Measurements from ENCODE around the gene TMEM129.

TMEM129 gene

DNA sequence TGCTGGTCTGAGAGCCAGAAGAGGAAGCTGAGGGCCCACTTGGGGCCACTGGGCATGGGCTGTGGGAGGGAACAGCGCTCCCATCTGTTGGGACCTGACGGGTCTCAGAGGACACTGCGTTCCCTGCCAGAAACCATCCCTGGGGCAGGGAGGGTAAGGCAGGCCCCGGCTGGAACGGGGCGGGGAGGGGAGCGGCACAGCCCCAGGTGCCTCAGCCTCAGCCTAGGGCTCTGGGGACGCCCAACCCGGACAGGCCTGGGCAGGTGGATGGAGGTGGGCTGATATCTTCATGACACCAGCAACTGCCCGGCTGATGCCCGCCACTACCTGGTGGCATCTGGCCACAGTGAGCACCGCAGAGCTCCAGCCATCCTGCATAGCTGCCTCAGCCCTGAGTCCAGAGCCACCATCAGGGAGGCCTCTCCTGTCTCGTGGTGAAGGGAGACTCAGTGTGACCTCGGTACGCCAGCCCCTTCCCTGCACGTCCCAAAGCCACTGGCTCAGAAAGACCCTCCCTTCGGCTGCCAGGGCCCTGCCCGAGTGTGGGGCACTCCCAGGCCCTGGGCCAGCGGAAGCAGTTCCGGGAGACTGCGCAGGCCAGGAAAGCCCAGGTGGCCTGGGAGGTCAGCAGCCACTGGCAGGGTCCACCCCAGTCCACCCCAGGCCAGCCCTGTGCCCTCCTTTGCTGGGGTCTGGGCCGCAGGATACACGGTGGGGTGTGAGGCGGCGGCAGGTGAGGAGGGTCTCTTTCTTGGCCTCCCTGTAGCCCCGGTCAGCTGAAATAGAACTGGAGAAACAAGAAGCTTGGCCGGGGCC, 37.4 kb upstream of the TMEM129 start:
- DNase-seq (ENCODE audit: low read depth, low spot score): no peak

- no peak for DNase-seq (ENCODE audit: low read depth, low spot score)
Measured at GRCh38 chr4:1757836-1758235, 36.7 kb upstream of the TMEM129 start.

GRCh38 chr4:1756893-1757779, 36.0 kb upstream of the TMEM129 start:
- no peak for DNase-seq (ENCODE audit: low read depth, low spot score)

GRCh38 chr4:1756079-1756478, 35.0 kb upstream of the TMEM129 start:
- no peak for DNase-seq (ENCODE audit: low read depth, low spot score)

DNA sequence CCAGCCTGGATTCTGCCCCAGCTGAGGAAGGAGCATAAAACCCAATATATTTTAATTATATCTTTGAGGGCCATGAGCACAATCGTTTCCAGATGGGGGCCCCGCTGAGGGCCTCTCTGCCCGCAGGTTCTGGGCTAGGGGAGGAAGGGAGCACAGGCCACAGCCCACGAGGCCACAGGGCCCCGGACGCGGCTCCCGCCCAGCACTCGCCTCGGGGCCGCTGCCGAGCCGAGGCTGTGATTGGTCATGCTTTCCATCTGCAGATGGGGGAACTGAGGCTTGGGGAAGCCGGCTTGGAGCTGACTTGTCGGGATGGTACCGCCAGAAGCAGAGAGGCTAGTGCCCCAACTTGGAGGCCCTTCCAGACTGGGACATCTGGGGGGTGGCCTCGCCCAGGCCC, 34.2 kb upstream of the TMEM129 start:
- DNase-seq (ENCODE audit: low read depth, low spot score): no peak

GRCh38 chr4:1754336-1754735, 33.2 kb upstream of the TMEM129 start:
- DNase-seq (ENCODE audit: low read depth, low spot score): no peak

DNA sequence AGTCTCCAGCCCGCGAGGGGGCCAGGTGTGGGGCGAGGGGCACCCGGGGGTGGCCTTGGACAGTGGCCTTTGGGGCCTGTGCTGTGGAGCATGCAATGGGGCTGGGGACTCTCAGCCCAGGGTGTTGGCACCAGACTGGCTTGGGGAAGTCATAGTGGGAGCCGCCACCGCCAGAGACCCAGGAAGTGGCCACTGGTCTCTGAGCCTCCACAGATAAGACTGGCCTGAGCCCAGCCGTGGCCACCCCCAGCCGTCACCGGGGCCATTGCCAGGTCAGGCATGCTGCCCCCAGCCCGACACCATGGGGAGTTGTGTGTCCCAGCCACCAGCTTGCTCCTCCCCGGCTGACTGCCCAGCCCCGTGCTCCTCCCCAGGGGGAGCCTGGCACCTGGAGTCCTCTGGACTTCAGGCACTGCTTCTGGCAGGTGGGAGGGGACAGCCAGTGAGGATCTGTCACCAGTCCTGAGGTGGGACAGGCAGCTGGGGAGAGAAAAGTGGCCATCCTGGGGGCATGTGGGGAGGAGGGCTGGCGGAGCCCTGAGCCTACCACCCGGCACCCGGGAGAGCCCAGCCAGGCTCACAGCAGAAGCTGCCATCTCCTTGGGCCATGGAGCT, 32.7 kb upstream of the TMEM129 start:
- no peak for DNase-seq (ENCODE audit: low read depth, low spot score)

DNA sequence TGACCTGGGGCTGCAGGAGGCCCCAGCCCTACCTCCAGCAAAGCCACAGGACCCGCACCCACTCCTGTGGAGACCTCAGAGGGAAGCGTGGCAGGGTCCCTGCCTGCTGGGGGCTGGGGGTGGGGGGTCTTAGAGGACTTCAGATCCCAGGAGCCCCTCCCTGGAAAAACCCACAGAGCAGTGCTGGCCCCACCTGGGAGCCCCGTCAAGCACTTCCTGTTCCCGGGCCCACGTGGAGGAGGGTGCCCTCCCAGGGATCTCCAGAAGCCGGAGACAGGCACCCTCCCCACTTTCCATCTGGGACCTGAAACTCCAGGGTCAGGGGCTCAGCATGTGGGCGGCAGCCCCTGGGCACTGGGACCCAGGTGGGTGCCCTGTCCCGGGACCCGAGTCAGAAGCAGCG, 32.2 kb upstream of the TMEM129 start:
- DNase-seq (ENCODE audit: low read depth, low spot score): no peak

GRCh38 chr4:1752284-1753041, 31.3 kb upstream of the TMEM129 start:
- DNase-seq (ENCODE audit: low read depth, low spot score): no peak

DNA sequence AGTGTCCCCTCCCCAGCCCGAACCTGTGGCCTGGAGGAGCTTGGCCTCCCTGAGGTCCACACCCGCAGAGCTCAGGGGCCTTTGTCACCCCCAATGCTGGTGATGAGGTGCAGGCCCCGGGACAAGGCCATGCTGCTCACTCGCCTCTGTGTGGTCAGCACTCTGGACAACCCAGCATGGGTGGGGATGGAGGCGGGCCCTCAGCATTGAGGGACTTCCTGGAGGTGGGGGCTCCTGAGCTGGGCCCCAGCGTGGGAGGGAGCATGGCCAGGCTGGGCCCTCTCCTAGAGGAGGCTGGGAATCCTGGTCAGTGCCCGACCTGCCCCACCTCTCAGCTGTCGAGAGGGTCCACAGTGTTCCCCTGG, 30.8 kb upstream of the TMEM129 start:
- DNase-seq (ENCODE audit: low read depth, low spot score): no peak

- no peak for DNase-seq (ENCODE audit: low read depth, low spot score)
Measured at GRCh38 chr4:1751155-1751918, 30.2 kb upstream of the TMEM129 start.

DNA sequence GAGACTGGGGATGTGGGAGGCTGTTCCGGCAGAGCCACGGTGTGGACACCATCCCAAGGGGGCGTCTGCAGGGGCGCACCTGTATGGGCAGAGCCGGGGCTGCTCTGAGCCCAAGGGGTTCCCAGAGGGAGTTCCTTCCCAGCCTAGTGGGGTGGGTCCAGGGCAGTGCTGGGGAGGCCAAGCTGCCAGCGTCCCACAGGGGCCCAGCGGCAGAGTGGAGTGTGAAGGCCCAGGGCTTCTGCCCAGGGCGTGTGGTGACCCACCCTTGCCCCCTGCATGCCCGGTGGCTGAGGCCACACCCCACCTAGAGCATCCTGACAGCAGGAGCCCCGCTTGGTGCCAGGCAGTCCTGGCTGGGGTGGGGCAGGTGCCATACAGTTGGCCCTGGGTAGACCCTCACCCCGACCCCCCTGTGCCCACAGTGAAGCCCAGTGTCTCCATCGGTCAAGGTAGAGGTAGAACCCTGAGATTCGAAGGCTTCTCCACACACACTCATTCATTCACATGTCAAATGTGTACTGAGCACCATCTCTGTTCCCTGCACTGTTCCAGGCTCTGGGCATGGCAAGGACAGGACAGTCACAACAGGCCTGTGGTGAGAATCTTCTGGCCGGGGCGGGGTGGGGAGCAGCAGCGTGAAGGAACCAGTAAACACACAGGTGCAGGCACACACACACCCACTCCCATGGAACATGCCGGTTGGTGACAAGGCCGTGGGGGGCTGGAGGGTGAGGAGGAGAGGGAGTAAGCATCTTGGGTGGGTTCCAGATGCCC, 29.4 kb upstream of the TMEM129 start:
- DNase-seq (ENCODE audit: low read depth, low spot score): no peak

DNA sequence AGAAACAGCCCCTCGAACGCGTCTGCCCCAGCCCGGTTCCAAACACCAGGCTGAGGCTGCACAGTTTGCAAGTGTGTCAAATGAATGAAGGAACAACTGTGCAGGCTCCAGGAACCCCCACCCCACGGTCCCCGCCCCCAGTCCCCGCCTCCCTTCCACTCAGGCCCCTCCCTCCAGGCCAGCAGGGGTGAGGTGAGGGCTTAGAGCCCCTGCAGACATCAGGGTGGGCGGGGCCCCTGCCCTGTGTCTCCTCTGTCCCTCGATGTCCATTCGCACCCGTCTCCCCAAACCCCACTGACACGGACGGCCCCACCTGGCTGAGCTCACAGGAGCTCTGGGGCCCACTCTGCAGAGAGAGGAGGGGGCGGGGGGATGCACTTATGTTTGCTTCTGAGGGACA, 28.7 kb upstream of the TMEM129 start:
- DNase-seq (ENCODE audit: low read depth, low spot score): no peak

GRCh38 chr4:1749370-1749769, 28.2 kb upstream of the TMEM129 start:
- no peak for DNase-seq (ENCODE audit: low read depth, low spot score)

GRCh38 chr4:1748465-1748995, 27.4 kb upstream of the TMEM129 start:
- peak; percentile 63 for DNase-seq (ENCODE audit: low read depth, low spot score)

DNA sequence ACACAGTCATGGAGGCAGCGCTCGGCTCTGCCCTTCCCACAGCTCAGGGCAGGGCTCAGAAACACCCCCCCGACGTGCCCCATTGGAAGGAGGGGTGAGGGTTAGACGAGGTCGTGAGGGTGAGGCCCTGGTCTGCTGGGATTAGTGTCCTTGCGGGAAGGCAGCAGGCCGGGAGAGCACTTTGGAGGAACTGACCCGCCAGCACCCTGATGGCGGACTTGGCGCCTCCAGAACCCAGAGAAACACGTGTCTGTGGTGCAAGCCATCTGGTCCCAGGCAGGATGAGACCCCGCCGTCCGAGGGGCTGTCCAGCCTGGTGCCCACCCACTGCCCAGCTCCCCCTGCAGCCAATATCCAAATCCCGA, 26.5 kb upstream of the TMEM129 start:
- DNase-seq (ENCODE audit: low read depth, low spot score): no peak

GRCh38 chr4:1746919-1747602, 25.9 kb upstream of the TMEM129 start:
- DNase-seq (ENCODE audit: low read depth, low spot score): no peak

DNA sequence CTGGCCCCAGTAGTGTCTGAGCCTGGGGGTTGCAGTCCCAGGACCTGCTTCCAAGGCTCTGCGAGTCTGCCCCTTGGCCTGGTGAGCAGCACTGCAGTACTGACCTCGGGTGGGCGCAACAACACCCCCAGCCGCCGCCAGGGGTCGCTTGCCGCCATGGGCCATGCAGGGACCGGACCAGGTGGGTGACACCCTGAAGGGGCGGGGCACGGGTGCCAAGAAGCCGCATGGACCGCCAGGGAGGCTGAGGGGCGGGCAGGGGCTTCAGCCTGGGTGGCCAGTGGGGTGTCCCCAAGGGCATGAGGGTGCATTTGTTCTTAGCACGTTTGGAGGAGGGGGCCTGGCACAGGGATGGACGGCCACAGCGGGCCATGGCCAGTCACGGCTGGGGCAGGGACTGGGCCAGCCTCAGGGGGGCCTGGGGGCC, 25.2 kb upstream of the TMEM129 start:
- DNase-seq (ENCODE audit: low read depth, low spot score): peak; percentile 80

DNA sequence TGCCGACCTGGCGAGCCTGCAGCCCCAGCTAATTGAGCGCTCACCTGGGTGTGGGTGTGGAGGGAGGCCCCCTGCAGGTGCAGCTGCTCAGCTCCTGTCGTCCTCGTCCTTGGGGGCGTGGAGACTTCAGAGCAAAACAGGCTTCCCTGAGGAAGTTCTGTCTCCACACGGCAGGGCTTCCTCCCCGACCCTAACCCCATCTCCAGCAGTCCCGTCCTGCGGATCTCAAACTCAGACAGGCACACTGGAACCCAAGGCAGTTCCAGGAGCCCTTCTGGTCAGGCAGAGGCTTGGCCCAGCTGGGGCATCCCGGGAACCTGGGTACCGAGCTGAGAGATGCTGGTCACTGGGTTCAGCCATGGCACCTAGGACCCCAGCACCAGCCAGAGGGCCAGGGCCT, 24.6 kb upstream of the TMEM129 start:
- DNase-seq (ENCODE audit: low read depth, low spot score): no peak

All from activated naive CD8-positive, alpha-beta T cell treated with anti-CD3 and anti-CD28 coated beads, Interleukin-2, amount 50 U/mL, for 16 hours (primary cell).